ENCODE measurements around the gene PPP2R2D.
"Not testable (repeated sequence)": the region's sequence is repeated elsewhere in the genome, so short reads cannot be mapped to it uniquely, and the experiment has no call there.

PPP2R2D gene

DNA sequence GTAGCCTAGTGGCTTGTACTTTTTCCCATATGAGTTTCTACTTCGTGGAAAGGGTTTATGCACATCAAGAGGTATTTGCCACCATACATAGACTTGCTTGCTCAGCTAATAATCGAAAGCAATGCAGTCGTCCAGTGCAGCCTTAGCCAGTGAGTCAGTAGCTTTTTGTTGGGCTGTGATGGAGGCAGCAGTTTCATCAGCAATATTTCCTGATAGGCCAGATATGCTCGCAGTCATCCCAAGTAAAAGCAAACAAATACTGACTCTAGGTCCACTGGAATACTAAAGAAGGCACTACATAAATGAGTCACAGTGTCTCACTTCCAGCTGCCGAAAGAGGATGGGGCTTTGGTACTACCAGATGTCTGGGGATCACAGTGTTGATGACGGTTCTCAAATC, 83.0 kb downstream of the PPP2R2D start:
- Histone ChIP-seq H3K36me3 (ENCODE audit: control insufficient read depth, insufficient read depth, low read length) (no peaks in the 10 kb centered on the region), H3K4me3 (replicated peaks; ENCODE audit: low read depth, low read length) (no peak overlapping the region), H3K27me3 (replicated peaks; ENCODE audit: control insufficient read depth, insufficient read depth, low read length) (no peaks in the 10 kb centered on the region)
- TF ChIP-seq, protein P1, sequence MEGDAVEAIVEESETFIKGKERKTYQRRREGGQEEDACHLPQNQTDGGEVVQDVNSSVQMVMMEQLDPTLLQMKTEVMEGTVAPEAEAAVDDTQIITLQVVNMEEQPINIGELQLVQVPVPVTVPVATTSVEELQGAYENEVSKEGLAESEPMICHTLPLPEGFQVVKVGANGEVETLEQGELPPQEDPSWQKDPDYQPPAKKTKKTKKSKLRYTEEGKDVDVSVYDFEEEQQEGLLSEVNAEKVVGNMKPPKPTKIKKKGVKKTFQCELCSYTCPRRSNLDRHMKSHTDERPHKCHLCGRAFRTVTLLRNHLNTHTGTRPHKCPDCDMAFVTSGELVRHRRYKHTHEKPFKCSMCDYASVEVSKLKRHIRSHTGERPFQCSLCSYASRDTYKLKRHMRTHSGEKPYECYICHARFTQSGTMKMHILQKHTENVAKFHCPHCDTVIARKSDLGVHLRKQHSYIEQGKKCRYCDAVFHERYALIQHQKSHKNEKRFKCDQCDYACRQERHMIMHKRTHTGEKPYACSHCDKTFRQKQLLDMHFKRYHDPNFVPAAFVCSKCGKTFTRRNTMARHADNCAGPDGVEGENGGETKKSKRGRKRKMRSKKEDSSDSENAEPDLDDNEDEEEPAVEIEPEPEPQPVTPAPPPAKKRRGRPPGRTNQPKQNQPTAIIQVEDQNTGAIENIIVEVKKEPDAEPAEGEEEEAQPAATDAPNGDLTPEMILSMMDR (IDR thresholded peaks at IDR 0.05; ENCODE audit: insufficient read depth, low read length, poor library complexity, severe bottlenecking) = no peak
- DNase-seq (ENCODE audit: extremely low read depth, insufficient read length) = no peak

GRCh38 chr10:131986851-131987250, 86.0 kb downstream of the PPP2R2D start:
- DNase-seq (ENCODE audit: extremely low read depth, insufficient read length); H3K27me3 ChIP-seq (replicated peaks; ENCODE audit: control insufficient read depth, insufficient read depth, low read length); H3K4me3 ChIP-seq (replicated peaks; ENCODE audit: low read depth, low read length); H3K36me3 ChIP-seq (ENCODE audit: control insufficient read depth, insufficient read depth, low read length): not testable (repeated sequence)

DNA sequence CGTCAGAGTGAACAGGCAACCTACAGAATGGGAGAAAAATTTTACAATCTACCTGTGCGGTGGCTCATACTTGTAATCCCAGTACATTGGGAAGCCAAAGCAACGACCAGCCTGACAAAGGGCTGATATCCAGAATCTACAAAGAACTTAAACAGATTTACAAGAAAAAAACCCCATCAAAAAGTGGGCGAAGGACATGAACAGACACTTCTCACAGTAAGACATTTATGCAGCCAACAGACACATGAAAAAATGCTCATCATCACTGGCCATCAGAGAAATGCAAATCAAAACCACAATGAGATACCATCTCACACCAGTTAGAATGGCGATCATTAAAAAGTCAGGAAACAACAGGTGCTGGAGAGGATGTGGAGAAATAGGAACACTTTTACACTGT, 86.5 kb downstream of the PPP2R2D start:
- not testable (repeated sequence) for H3K27me3 ChIP-seq (replicated peaks; ENCODE audit: control insufficient read depth, insufficient read depth, low read length); H3K36me3 ChIP-seq (ENCODE audit: control insufficient read depth, insufficient read depth, low read length); H3K4me3 ChIP-seq (replicated peaks; ENCODE audit: low read depth, low read length); DNase-seq (ENCODE audit: extremely low read depth, insufficient read length)

DNA sequence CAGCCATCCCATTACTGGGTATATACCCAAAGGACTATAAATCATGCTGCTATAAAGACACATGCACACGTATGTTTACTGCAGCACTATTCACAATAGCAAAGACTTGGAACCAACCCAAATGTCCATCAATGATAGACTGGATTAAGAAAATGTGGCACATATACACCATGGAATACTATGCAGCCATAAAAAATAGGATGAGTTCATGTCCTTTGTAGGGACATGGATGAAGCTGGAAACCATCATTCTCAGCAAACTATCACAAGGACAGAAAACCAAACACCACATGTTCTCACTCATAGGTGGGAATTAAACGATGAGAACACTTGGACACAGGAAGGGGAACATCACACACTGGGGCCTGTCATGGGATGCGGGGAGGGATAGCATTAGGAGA, 87.0 kb downstream of the PPP2R2D start:
- DNase-seq (ENCODE audit: extremely low read depth, insufficient read length); H3K4me3 ChIP-seq (replicated peaks; ENCODE audit: low read depth, low read length); H3K36me3 ChIP-seq (ENCODE audit: control insufficient read depth, insufficient read depth, low read length); H3K27me3 ChIP-seq (replicated peaks; ENCODE audit: control insufficient read depth, insufficient read depth, low read length): not testable (repeated sequence)

- DNase-seq (ENCODE audit: extremely low read depth, insufficient read length) = no peak
- TF ChIP-seq, protein P1 (IDR thresholded peaks at IDR 0.05; ENCODE audit: insufficient read depth, low read length, poor library complexity, severe bottlenecking) = no peak
These were observed 90.9 kb downstream of the PPP2R2D start for GRCh38 chr10:131991726-131992125.

GRCh38 chr10:131993275-131993674, 92.5 kb downstream of the PPP2R2D start:
- TF ChIP-seq, protein P1 (IDR thresholded peaks at IDR 0.05; ENCODE audit: insufficient read depth, low read length, poor library complexity, severe bottlenecking) = no peak
- Histone ChIP-seq H3K36me3 (ENCODE audit: control insufficient read depth, insufficient read depth, low read length) (no peaks in the 10 kb centered on the region), H3K4me3 (replicated peaks; ENCODE audit: low read depth, low read length) (no peak overlapping the region), H3K27me3 (replicated peaks; ENCODE audit: control insufficient read depth, insufficient read depth, low read length) (no peaks in the 10 kb centered on the region; the same call in 1 of the 2 replicates)
- no peak for DNase-seq (ENCODE audit: extremely low read depth, insufficient read length)

More at GRCh38 chr10:131991726-131992125, 90.9 kb downstream of the PPP2R2D start:
- no peak overlapping the region for H3K4me3 ChIP-seq (replicated peaks; ENCODE audit: low read depth, low read length)
- no peaks in the 10 kb centered on the region for H3K36me3 ChIP-seq (ENCODE audit: control insufficient read depth, insufficient read depth, low read length)
- H3K27me3 ChIP-seq (replicated peaks; ENCODE audit: control insufficient read depth, insufficient read depth, low read length) = no peaks in the 10 kb centered on the region; the same call in 1 of the 2 replicates

GRCh38 chr10:131994435-131994834, 93.6 kb downstream of the PPP2R2D start:
- Histone ChIP-seq H3K27me3 (replicated peaks; ENCODE audit: control insufficient read depth, insufficient read depth, low read length) (no peaks in the 10 kb centered on the region; the same call in 1 of the 2 replicates), H3K36me3 (ENCODE audit: control insufficient read depth, insufficient read depth, low read length) (no peaks in the 10 kb centered on the region), H3K4me3 (replicated peaks; ENCODE audit: low read depth, low read length) (no peak overlapping the region)
- DNase-seq (ENCODE audit: extremely low read depth, insufficient read length) = no peak
- TF ChIP-seq, protein P1 (IDR thresholded peaks at IDR 0.05; ENCODE audit: insufficient read depth, low read length, poor library complexity, severe bottlenecking) = no peak

Measured in GM06990 (cell line).